ENCODE measurements around the gene QKI.

DNA sequence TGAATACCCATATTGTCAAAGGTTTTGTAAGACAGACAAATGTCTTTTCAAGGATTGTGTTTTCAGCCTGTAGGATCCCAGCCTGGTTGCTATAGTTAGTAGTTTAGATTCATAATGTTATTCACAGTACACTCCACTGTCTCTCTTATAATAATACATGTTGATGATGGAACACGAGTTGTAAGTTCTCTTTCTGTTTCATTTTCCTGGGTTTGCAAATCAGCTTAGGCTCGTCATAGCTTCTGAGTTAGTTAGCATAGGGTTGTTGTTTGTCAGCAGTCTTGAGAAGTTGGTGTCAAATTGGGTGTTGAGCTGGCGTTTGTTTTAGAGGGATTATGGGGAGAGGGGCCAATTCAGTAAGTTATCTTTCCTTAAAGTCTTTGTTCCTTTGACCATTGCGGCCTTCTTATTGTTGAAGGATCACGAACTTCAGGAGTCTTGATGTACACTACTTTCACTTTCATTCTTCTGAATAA is 45.8 kb downstream of the QKI start:
- TF ChIP-seq, protein P1, sequence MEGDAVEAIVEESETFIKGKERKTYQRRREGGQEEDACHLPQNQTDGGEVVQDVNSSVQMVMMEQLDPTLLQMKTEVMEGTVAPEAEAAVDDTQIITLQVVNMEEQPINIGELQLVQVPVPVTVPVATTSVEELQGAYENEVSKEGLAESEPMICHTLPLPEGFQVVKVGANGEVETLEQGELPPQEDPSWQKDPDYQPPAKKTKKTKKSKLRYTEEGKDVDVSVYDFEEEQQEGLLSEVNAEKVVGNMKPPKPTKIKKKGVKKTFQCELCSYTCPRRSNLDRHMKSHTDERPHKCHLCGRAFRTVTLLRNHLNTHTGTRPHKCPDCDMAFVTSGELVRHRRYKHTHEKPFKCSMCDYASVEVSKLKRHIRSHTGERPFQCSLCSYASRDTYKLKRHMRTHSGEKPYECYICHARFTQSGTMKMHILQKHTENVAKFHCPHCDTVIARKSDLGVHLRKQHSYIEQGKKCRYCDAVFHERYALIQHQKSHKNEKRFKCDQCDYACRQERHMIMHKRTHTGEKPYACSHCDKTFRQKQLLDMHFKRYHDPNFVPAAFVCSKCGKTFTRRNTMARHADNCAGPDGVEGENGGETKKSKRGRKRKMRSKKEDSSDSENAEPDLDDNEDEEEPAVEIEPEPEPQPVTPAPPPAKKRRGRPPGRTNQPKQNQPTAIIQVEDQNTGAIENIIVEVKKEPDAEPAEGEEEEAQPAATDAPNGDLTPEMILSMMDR (IDR thresholded peaks at IDR 0.05): no peak
- TF ChIP-seq EP300 (IDR thresholded peaks at IDR 0.05) (no peak), POLR2A (IDR thresholded peaks at IDR 0.05) (no peak)
